GM19372 (cell line): ENCODE measurements around the gene CD300LG.
A peak's percentile ranks its signal among the peaks of the same experiment; 100 is the strongest.
"Not testable (repeated sequence)": the region's sequence is repeated elsewhere in the genome, so short reads cannot be mapped to it uniquely, and the experiment has no call there.

Experiments
- ATAC-seq: cut with Tn5 transposase; IDR thresholded peaks from one replicate; pipeline ENCODE4 v1.9.1; 2021; ENCODE audit warnings: mild to moderate bottlenecking, low read depth, moderate library complexity; ENCODE audit not compliant: unreplicated experiment

The CD300LG gene

DNA sequence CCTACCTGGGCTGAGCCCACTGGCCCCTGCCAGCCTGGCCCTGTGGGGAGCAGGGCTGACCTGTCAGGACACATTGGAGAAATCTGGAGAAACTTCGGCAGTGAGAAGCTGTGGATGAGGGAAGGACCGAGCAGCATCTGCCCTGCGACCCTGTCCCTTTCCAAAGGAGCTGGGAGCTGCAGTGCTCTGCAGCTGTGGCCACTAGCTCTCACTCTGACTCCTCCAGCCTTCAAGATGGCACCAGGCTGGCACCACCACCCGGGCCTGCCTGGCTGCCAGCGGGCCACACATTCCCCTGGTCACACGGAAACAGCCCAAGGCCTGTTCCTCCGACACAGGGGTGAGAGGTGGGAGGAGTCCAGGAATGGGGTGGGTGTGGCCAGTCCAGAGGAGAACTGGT is 30.1 kb downstream of the CD300LG start:
- no peak for ATAC-seq

- no peak for ATAC-seq
Observed at GRCh38 chr17:43877451-43878155, 30.6 kb downstream of the CD300LG start.

DNA sequence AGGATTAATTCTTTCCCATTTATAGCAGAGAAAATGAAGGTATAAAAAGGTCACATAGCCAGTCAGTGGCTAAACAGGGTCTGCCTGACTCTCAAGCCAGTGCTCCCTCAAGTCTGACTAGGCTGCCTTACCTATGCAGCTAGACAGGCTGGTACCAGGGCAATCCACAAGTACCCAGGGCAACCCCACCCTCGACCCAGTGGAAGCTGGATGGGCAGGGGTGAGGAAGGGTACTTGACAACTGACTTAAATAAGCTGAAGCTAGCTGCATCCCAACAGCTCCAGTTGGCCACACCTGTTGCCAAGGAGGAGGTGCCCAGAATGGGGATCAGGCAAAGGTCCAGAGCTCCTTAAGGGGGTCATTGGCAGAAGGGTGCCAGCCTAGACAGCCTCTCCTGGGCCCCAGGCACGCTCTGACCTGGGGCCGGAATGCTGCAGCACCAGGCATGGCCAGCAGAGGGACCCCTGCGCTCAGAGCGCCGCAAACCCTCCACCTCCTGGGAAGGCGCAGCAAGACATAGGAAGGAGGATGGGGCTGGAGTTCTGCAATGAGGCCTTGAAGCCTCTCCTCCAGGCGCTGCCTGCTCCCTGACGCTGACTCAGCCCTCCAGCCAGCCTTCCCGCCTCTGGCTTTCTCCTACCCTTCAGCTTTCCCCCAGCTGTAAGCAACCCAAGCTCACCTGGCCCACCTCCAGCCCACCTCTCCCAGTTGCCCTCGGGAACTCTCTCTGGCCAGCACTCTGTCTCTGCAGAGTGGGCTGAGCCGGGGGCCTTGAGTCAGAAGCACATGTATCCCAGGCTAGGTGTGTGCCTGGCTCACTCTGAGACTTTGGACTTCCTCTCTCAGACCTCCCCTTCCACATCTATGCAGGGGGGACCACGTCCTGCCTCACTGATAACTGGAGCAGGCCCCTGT is 31.5 kb downstream of the CD300LG start:
- no peak for ATAC-seq

DNA sequence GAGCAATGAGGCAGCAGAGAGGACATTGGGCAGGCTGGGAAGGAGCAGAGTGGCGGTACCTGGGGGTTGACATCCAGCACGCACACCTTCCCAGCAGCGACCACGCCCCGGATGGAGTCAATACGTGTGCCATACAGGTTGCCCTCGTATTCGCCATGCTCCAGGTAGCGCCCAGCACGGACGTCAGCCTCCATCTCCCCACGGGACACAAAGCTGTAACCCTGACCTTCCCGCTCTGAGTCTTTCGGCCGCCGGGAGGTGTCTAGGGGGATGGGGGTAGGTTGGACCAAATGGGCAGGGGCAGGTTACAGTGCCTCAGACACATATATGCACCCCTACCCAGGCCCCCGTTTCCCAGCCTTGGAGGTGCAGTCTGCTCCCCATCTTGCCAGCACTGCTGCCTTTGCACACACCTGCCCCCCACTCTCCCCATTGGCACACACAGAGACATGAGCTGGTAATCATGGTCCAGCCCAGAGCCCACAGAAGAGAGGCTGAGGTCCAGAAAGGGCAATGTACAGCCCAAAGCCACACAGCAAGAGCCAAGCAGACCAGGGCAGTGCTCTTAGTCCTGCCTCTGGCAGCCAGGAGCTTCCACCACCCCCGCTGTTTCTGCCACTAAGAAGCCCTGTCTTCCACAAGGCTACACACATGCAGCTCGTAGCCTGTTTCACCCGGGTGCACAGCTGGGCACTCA is 32.9 kb downstream of the CD300LG start:
- ATAC-seq = no peak

DNA sequence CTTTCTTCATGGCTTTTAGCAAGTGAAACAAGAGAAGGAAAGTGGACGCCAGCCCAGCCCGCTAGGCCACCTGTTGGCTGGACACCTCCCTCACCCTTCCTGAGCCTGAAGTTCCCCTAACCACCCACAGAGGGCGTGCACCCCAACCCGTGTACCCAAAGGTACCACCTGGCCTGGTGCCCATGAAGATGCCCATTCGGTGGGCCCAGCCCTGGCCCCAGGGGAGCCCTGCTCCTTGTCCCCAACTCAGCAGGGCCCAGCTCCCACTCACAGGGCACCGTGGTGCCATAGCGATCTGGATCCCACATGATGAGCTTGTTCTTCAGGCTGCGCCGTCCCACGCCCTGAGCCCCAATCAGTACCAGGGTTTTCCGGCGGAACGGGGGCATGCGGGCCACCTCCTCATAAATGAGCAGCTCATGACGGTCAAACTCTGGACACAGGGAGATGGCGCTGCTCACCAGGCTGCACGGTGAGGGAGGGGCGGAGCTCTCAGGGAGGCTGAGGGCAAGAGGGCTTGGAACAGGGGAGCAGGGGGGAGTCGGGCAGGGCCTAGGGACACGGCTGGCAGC is 33.5 kb downstream of the CD300LG start:
- no peak for ATAC-seq

- no peak for ATAC-seq
Observed at GRCh38 chr17:43881181-43881580, 34.2 kb downstream of the CD300LG start.

DNA sequence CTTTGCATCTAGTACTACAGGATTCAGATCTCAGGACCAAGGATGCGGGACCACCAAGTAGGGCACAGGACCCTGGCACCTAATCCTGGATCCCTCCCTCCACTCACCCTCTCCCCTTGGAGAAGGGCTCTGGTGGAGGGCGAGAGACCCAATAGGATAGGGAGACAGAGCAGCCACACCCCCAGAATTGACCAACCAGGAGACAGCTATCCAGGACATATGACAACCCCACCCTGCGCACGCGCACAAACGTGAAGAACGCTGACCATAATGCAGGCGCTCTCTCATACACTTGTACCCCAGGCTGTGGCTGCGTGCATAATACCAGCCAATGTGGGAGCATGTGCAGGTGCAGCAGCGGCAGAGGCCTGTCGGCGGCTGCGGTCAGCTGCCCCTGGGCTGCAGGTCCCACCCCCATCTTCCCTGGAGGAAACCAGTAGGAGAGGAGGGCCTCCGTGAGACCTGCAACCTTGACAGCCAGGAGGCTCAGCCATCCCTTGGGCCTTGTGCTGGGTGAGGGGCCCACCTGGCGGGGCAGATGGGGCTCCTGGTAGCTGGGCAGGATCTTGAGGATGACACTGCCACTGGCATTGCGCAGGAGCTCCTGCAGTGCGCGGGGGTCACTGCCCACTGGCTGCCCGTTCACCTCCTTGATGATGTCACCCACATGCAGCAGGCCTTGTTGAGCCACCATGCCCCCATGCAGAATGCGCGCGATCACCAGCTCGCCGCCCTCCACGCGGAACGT is 35.0 kb downstream of the CD300LG start:
- no peak for ATAC-seq

DNA sequence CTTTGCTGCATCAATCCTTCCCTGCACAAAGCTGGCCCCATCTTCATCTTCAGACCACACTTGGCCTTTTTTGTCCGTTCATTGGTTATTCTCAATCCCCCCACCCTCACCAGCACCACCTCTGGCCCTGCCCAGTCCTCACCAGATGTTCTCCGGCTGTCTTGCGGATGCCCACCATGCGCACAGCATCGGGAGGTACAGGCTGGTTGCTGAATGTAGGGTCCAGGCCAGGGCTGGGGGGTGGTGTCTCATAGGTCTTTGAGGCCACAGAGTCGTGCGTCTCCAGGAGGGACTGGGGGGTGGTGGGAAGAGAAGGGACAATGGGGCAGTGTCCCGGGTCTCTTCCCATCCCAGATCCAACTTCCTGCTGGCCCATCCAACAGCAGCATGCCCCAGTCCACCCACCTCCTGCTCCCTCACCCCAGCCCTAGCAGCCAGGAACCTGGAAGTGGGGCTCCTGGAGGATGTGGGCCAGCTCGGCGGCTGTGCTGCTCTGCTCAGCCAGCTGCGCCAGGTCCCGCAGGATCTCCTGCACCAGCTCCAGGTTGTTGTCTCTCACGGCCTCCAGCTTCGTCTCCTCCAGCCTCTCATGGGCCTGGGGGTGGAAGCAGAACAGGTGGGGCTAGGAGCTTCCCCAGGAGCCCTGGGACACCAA is 35.9 kb downstream of the CD300LG start:
- no peak for ATAC-seq

DNA sequence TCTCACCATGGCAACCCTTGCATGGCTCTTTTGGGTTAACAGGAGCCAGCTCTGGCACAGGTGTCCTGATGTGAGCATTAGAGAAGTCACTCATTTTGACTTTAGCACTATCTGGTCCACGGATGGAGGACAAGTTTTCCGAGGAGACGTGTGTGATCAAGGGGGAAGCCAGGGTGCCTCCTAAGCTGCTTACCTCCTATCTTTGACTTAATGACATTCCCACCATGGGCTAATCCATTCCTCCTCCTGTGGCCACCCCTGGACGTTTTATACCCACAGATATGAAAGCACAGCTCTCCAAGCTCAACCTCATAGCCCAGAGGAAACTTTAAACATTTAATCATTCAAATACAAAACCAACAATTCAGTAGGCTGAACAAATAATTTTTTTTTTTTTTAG is 41.6 kb downstream of the CD300LG start:
- ATAC-seq = no peak

GRCh38 chr17:43890240-43890639 is 43.3 kb downstream of the CD300LG start:
- no peak for ATAC-seq

GRCh38 chr17:43891851-43892646 is 45.1 kb downstream of the CD300LG start:
- ATAC-seq = no peak

- ATAC-seq = no peak
Observed at GRCh38 chr17:43892647-43892952, 45.6 kb downstream of the CD300LG start.

DNA sequence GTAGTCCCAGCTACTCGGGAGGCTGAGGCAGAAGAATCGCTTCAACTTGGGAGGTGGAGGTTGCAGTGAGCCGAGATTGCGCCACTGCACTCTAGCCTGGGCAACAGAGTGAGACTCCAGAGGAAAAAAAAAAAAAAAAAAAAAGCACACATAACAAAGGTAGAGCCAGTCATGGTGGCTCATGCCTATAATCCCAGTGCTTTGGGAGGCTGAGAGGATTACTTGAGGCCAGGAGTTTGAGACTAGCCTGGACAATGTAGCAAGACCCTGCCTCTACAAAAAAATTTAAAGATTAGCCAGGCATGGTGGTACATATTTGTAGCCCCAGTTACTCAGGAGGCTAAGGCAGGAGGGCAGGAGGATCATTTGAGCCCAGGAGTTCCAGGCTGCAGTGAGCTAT is 47.5 kb downstream of the CD300LG start:
- ATAC-seq = not testable (repeated sequence)

DNA sequence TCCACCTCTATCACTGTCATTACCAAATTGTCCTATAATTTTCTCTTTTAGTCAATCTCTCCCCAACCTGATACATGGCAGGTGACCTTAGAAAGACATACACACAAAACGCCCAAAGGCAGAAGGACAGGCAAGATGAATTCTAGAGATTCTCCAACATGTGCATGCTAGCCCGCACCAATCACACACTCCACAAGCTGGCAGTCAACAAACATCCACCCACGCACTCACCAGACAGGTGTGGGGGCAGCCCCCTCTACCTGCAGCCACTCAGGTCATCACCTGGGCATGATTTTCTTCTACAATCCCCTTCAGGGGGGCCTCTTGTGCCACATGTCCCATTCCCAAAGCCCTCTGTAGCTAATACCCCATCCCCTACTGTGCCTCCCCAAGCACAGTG is 50.9 kb downstream of the CD300LG start:
- no peak for ATAC-seq

DNA sequence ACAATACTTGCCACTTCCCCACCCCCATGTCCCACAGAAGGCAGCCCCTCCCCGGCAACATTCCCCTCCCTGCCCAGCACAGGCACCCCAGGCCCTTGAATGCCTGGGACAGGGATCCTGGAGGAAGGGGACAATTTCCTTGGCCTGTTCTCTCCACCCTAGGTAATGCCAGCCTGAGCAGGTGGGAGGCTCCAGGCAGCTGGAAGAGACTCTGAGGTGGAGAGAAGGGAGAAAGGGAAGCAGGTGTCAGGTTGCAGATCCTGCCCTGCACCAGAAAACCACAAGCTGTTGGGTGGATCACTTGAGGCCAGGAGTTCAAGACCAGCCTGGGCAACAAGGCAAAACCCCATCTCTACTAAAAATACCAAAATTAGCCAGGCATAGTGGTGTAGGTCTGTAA is 51.5 kb downstream of the CD300LG start:
- ATAC-seq = no peak

DNA sequence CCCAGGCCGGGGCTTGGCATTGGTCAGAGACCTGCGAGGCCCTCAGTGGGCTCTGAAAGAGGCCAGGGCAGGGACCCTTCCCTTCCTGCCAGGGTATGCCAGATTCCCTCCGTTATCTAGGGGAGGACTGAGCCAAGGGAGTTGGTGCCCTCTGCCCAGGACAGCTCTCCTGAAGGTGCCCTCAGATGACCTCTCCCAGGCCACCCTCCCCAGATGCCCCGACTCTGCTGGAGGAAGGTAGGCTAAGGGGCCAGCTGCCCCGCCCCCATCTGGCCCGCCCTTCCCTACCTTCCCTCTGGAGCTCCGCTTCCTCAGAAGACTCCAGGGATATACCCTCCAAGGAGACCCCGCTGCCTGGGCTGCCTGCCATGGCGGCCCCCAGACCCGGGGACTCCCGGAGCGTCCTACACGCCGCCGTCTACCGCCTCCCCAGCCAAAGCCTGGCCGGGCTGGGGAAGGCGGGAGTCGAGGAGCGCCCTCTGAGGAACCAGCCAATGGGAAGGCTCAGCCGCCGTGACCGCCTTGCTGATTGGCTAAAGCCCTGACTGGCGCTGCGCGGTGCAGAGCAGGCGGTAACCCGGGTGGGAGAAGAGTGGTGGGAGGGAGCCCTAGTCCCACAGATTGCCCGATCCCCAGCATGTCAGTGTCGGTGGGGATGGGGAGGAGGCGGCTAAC is 53.3 kb downstream of the CD300LG start:
- peak; percentile 82 for ATAC-seq

DNA sequence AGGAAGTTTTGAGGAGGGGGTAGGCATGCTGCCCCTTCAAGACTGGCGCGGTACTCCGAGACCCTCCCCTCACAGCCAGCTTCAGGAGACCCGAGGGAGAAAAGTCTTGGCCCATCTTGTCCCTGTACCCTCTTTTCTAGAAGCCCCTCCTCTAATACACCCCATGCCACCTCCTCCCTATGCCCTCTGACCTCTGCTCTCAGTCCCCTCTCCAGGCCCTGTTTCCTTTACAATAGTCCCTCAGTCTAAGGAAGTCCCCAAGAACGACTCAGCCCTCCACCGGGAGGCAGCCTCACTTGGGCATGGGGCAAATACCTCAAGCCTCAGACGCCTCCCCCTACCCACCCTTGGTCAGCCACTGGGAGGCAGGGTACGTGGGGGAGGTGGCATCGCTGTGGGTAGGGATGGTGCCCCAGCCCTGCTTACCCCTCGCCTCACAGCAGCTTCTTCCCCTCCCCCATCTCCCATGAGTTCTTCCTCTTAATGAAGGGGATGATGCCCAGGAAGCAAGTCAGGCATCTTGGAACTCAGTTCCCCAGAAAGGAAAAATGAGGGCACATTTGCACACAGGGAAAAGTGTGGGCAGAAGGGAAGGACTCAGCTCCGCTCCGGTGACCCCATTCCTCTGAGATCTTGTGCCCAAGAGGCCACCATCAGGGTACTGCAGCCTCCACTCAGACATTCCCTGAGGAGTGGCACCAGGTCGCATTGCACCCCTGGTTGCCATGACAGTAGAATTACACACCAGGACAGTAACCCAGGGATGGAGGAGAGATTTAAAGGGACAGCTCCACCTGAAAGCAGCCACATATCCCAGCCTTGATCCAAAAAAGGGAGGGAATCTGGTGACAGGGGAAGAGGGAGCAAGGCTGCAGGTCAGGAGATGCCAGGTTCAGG is 54.1 kb downstream of the CD300LG start:
- no peak for ATAC-seq
